ENCODE results near the gene SCAMP1.

Gene SCAMP1

DNA sequence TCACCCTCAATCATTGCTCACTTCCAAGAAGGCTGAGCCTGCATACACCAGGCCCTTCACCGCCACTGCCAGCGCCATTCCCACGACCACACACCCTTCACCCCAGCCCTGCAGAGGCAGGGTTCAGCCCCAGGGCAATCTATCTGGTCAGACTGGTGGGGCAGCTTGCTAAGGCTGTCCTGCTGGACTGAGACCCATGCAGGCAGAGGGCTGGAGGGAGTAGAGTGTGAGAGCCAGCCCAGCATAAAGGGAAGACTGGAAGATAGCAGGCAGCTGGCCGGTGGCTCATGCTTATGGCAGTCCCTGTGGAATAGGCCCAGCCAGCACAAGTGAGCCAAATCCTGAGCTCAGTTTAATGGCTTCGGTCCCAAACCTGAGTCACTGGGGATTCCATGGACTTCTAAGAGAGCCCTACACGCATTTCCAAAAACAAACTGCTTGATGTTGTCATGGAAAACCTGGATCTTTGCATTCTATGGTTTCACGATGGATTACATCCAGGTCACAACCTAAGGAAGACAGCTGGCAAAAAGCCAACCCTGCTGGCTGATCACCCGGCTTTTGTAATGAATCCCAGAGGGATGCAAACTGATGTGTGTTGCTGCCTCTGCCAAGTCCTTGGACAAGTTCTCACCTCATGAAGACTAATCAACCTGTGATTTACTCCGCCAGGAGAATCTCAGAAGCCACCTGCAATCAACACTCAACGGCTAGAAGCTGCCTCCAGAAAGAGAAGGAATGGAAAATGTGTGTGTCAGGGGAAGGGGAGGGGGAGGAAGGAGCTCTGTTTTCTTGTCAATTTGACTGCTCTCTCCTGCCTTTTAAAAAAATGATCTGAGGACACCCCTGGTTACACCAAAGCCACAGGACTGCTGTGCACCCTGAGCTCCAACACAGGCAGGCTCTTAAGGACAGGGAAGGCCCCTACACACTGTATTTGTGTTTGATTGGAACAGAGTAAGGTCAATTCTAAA is 144.6 kb downstream of the SCAMP1 start:
- H3K27ac ChIP-seq (ENCODE audit: insufficient read depth in 1 of 2, low read depth in 1 of 2, low read length in 2 of 2, poor library complexity in 1 of 2, severe bottlenecking in 2 of 2), result peak overlapping the region; percentile 16 to 46
- H3K36me3 ChIP-seq (ENCODE audit: control insufficient read depth in 4 of 4, insufficient read depth in 4 of 4, low read length in 3 of 4), result peaks cover 0 to 7% (median 0%) of the 10 kb centered on the region in 4 experiments
- H3K27me3 ChIP-seq (replicated peaks in 2 of 5; ENCODE audit: control insufficient read depth in 4 of 5, insufficient read depth in 5 of 5, low read length in 4 of 5), result no peaks in the 10 kb centered on the region
- H3K4me3 ChIP-seq (ENCODE audit: control insufficient read depth in 1 of 7, extremely low read depth in 1 of 7, insufficient read depth in 4 of 7, low read depth in 2 of 7, low read length in 6 of 7), result peak overlapping the region in 3 of 7 experiments; percentile 5 to 95 (median 51)
- ChIA-PET POLR2A (interaction anchor here (0.6 kb wide), 1 partner anchor 32 kb away, joined by 3 read pairs; no protein-coding TSS in a partner anchor), CTCF (interaction anchor here (0.5 to 2.1 kb wide), 8 partner anchors 9 to 37 kb away, joined by 3 to 6 read pairs (median 4); no protein-coding TSS in a partner anchor)
- 73% methylated on average over 6 of the region's 10 CpGs for WGBS (ENCODE audit: insufficient coverage)
- no peaks in the 10 kb centered on the region for H3K9me3 ChIP-seq (ENCODE audit: control extremely low read depth in 1 of 5, control insufficient read depth in 4 of 5, insufficient read depth in 2 of 5, low read depth in 1 of 5, low read length in 4 of 5)
- peaks cover 51 to 96% (median 70%) of the 10 kb centered on the region in 4 experiments for H3K4me1 ChIP-seq (ENCODE audit: control extremely low read depth in 1 of 4, control insufficient read depth in 4 of 4, insufficient read depth in 4 of 4, low read length in 3 of 4)
- DNase-seq, result peak in 2 of 3 donors; percentile 28 to 41

- Histone ChIP-seq H3K27me3 (replicated peaks in 2 of 5; ENCODE audit: control insufficient read depth in 4 of 5, insufficient read depth in 5 of 5, low read length in 4 of 5) (no peaks in the 10 kb centered on the region), H3K4me1 (ENCODE audit: control extremely low read depth in 1 of 4, control insufficient read depth in 4 of 4, insufficient read depth in 4 of 4, low read length in 3 of 4) (peaks cover 51 to 92% (median 72%) of the 10 kb centered on the region in 4 experiments), H3K27ac (ENCODE audit: insufficient read depth in 1 of 2, low read depth in 1 of 2, low read length in 2 of 2, poor library complexity in 1 of 2, severe bottlenecking in 2 of 2) (peak overlapping the region; percentile 14 to 46), H3K9me3 (ENCODE audit: control extremely low read depth in 1 of 5, control insufficient read depth in 4 of 5, insufficient read depth in 2 of 5, low read depth in 1 of 5, low read length in 4 of 5) (no peaks in the 10 kb centered on the region), H3K36me3 (ENCODE audit: control insufficient read depth in 4 of 4, insufficient read depth in 4 of 4, low read length in 3 of 4) (peaks cover 0 to 7% (median 0%) of the 10 kb centered on the region in 4 experiments), H3K4me3 (ENCODE audit: control insufficient read depth in 1 of 7, extremely low read depth in 1 of 7, insufficient read depth in 4 of 7, low read depth in 2 of 7, low read length in 6 of 7) (peak overlapping the region in 2 of 7 experiments; percentile 51 to 95)
- POLR2A ChIA-PET, result no interaction called here
- 100% methylated on average over 1 of the region's 2 CpGs for WGBS (ENCODE audit: insufficient coverage)
- DNase-seq, result no peak
- CTCF ChIA-PET, result interaction anchor here (1.2 to 2.1 kb wide), 4 partner anchors 9 to 38 kb away, joined by 3 to 6 read pairs (median 4); no protein-coding TSS in a partner anchor
Measured at GRCh38 chr5:78505860-78506259, 145.4 kb downstream of the SCAMP1 start.

- Histone ChIP-seq H3K9me3 (ENCODE audit: control extremely low read depth in 1 of 5, control insufficient read depth in 4 of 5, insufficient read depth in 2 of 5, low read depth in 1 of 5, low read length in 4 of 5) (no peaks in the 10 kb centered on the region), H3K27me3 (replicated peaks in 2 of 5; ENCODE audit: control insufficient read depth in 4 of 5, insufficient read depth in 5 of 5, low read length in 4 of 5) (no peaks in the 10 kb centered on the region), H3K4me1 (ENCODE audit: control extremely low read depth in 1 of 4, control insufficient read depth in 4 of 4, insufficient read depth in 4 of 4, low read length in 3 of 4) (peaks cover 55 to 92% (median 72%) of the 10 kb centered on the region in 4 experiments), H3K36me3 (ENCODE audit: control insufficient read depth in 4 of 4, insufficient read depth in 4 of 4, low read length in 3 of 4) (peaks cover 0 to 7% (median 0%) of the 10 kb centered on the region in 4 experiments), H3K4me3 (ENCODE audit: control insufficient read depth in 1 of 7, extremely low read depth in 1 of 7, insufficient read depth in 4 of 7, low read depth in 2 of 7, low read length in 6 of 7) (peak overlapping the region in 4 of 7 experiments; percentile 5 to 97 (median 54)), H3K27ac (ENCODE audit: insufficient read depth in 1 of 2, low read depth in 1 of 2, low read length in 2 of 2, poor library complexity in 1 of 2, severe bottlenecking in 2 of 2) (peak overlapping the region; percentile 14 to 43)
- ChIA-PET CTCF (interaction anchor here (1.2 to 1.3 kb wide), 2 partner anchors 29 to 39 kb away, joined by 3 read pairs; no protein-coding TSS in a partner anchor), POLR2A (interaction anchor here (0.6 kb wide), 1 partner anchor 11 kb away, joined by 3 read pairs; no protein-coding TSS in a partner anchor)
- DNase-seq, result no peak
- WGBS (ENCODE audit: insufficient coverage), result 100% methylated on average over 1 of the region's 2 CpGs
Measured at GRCh38 chr5:78506261-78507024, 146.0 kb downstream of the SCAMP1 start.

DNA sequence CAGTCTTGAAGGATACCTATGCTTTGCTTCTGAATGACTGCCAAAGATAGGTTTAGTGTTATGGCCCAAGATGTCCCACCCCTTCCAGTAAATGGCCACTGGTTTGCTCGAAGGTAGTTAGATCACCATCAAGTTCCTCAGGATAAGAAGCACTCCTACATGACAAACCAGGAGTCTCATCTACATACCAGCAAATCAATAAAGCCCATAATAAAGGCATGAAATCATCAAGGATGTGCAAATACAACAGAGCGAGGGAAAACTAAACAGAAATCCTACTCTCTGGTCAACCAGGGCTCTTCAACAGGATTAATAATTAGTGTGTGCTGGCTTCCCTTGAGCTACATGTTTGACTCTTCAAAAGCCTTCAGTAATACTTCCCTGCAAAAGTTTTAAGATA is 147.1 kb downstream of the SCAMP1 start:
- no peaks in the 10 kb centered on the region for H3K27me3 ChIP-seq (replicated peaks in 2 of 5; ENCODE audit: control insufficient read depth in 4 of 5, insufficient read depth in 5 of 5, low read length in 4 of 5)
- no peaks in the 10 kb centered on the region for H3K9me3 ChIP-seq (ENCODE audit: control extremely low read depth in 1 of 5, control insufficient read depth in 4 of 5, insufficient read depth in 2 of 5, low read depth in 1 of 5, low read length in 4 of 5)
- H3K4me3 ChIP-seq (ENCODE audit: control insufficient read depth in 1 of 7, extremely low read depth in 1 of 7, insufficient read depth in 4 of 7, low read depth in 2 of 7, low read length in 6 of 7), result peak overlapping the region in 6 of 7 experiments; percentile 17 to 97 (median 94)
- peaks cover 0 to 7% (median 0%) of the 10 kb centered on the region in 4 experiments for H3K36me3 ChIP-seq (ENCODE audit: control insufficient read depth in 4 of 4, insufficient read depth in 4 of 4, low read length in 3 of 4)
- peak overlapping the region in 1 of 2 experiments; percentile 76 for H3K27ac ChIP-seq (ENCODE audit: insufficient read depth in 1 of 2, low read depth in 1 of 2, low read length in 2 of 2, poor library complexity in 1 of 2, severe bottlenecking in 2 of 2)
- CTCF ChIA-PET, result interaction anchor here (1.4 to 5.1 kb wide), 4 partner anchors 12 to 26 kb away, joined by 4 to 33 read pairs (median 14); no protein-coding TSS in a partner anchor
- 80% methylated on average over 1 of the region's 2 CpGs for WGBS (ENCODE audit: insufficient coverage)
- DNase-seq, result no peak
- peaks cover 56 to 90% (median 72%) of the 10 kb centered on the region in 4 experiments for H3K4me1 ChIP-seq (ENCODE audit: control extremely low read depth in 1 of 4, control insufficient read depth in 4 of 4, insufficient read depth in 4 of 4, low read length in 3 of 4)
- POLR2A ChIA-PET, result no interaction called here

DNA sequence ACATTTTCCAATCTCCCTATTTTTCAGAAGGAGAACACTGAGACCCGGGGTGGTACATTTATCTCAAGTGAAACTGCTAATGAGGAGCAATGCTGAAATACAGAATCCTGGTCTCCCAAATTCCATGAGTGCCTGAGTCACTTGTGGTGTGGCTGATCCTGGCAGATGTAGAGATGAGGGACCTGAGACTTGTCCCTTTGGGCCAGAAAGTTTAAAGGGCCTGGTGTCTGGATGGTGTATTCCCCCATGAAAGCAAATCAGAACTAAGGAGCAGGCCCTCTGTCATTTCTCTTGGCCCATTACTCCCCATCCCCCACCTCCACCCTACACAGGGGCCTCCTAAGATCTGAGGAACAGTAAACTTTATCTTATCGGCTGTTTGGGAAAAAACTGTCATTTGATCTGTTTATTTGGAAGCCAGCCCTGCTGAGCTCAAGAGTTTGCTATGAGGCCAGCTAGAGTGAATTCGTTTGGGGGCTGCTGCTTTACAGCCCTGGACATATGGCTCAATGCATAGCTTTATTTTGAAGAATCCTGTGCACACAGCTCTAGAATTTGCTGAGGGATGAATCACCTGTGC is 147.9 kb downstream of the SCAMP1 start:
- Histone ChIP-seq H3K27me3 (replicated peaks in 2 of 5; ENCODE audit: control insufficient read depth in 4 of 5, insufficient read depth in 5 of 5, low read length in 4 of 5) (no peaks in the 10 kb centered on the region), H3K4me3 (ENCODE audit: control insufficient read depth in 1 of 7, extremely low read depth in 1 of 7, insufficient read depth in 4 of 7, low read depth in 2 of 7, low read length in 6 of 7) (peak overlapping the region in 6 of 7 experiments; percentile 73 to 97 (median 94)), H3K36me3 (ENCODE audit: control insufficient read depth in 4 of 4, insufficient read depth in 4 of 4, low read length in 3 of 4) (peaks cover 0 to 7% (median 0%) of the 10 kb centered on the region in 4 experiments), H3K9me3 (ENCODE audit: control extremely low read depth in 1 of 5, control insufficient read depth in 4 of 5, insufficient read depth in 2 of 5, low read depth in 1 of 5, low read length in 4 of 5) (peaks cover 0 to 2% (median 0%) of the 10 kb centered on the region in 5 experiments), H3K4me1 (ENCODE audit: control extremely low read depth in 1 of 4, control insufficient read depth in 4 of 4, insufficient read depth in 4 of 4, low read length in 3 of 4) (peaks cover 50 to 83% (median 70%) of the 10 kb centered on the region in 4 experiments), H3K27ac (ENCODE audit: insufficient read depth in 1 of 2, low read depth in 1 of 2, low read length in 2 of 2, poor library complexity in 1 of 2, severe bottlenecking in 2 of 2) (peak overlapping the region; percentile 41 to 76)
- POLR2A ChIA-PET, result no interaction called here
- DNase-seq, result no peak
- 4% methylated on average over 3 of the region's 3 CpGs for WGBS (ENCODE audit: insufficient coverage)
- CTCF ChIA-PET, result interaction anchor here (1.1 to 5.1 kb wide), 8 partner anchors 12 to 41 kb away, joined by 3 to 33 read pairs (median 4); no protein-coding TSS in a partner anchor

DNA sequence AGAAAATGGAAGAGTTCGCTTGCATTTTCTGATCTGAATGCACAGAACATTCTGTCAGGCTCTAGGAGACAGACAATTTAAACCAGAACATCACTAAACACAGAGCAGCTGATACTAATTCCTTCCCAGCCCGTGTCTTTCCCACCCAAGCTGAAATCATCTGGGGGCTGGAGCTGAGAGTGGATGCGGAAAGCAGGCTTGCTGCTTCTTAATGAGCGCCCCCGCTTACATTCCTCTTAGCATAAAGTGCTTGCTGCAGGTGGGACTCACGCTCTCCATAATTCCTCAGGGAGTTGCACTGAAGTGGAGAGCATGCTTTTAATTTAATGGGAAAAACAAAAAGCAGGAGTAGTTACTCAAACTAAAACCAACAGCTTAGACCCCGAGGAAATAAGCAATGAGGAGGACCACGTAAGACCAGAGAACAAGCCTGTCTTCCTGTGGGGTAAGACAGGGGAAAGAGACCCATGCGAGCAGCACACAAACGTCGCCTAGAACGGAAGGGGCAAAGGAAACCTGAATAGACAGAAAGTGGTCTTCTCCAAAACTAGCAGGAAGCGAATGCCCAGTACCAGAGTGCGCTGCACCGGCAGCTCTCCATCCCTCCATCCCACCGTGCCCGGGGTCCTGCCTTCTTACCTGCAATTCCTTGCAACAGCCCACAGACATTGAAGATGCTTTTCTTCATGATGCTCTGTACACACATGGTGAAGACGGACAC is 148.9 kb downstream of the SCAMP1 start:
- peaks cover 48 to 74% (median 67%) of the 10 kb centered on the region in 4 experiments for H3K4me1 ChIP-seq (ENCODE audit: control extremely low read depth in 1 of 4, control insufficient read depth in 4 of 4, insufficient read depth in 4 of 4, low read length in 3 of 4)
- CTCF ChIA-PET, result interaction anchor here (0.8 to 5.1 kb wide), 10 partner anchors 13 to 42 kb away, joined by 3 to 33 read pairs (median 4); no protein-coding TSS in a partner anchor
- H3K4me3 ChIP-seq (ENCODE audit: control insufficient read depth in 1 of 7, extremely low read depth in 1 of 7, insufficient read depth in 4 of 7, low read depth in 2 of 7, low read length in 6 of 7), result peak overlapping the region; percentile 73 to 97 (median 93)
- DNase-seq, result peak in 1 of 3 donors; percentile 35
- H3K27ac ChIP-seq (ENCODE audit: insufficient read depth in 1 of 2, low read depth in 1 of 2, low read length in 2 of 2, poor library complexity in 1 of 2, severe bottlenecking in 2 of 2), result peak overlapping the region; percentile 56 to 76
- WGBS (ENCODE audit: insufficient coverage), result 1% methylated on average over 14 of the region's 18 CpGs
- peaks cover 0 to 3% (median 0%) of the 10 kb centered on the region in 5 experiments for H3K9me3 ChIP-seq (ENCODE audit: control extremely low read depth in 1 of 5, control insufficient read depth in 4 of 5, insufficient read depth in 2 of 5, low read depth in 1 of 5, low read length in 4 of 5)
- POLR2A ChIA-PET, result no interaction called here
- H3K36me3 ChIP-seq (ENCODE audit: control insufficient read depth in 4 of 4, insufficient read depth in 4 of 4, low read length in 3 of 4), result peaks cover 0 to 7% (median 0%) of the 10 kb centered on the region in 4 experiments
- no peaks in the 10 kb centered on the region for H3K27me3 ChIP-seq (replicated peaks in 2 of 5; ENCODE audit: control insufficient read depth in 4 of 5, insufficient read depth in 5 of 5, low read length in 4 of 5)
